IPS-18a (cell line): ENCODE results near the gene CTNND2.

Experiments used
- H3K27ac ChIP-seq: one replicate; pipeline ENCODE4 v1.5.1; 2013; ENCODE audit warnings: low read length
- H3K27me3 ChIP-seq: one replicate; pipeline ENCODE4 v1.6.1; 2013; ENCODE audit warnings: mild to moderate bottlenecking, low read length; ENCODE audit not compliant: control insufficient read depth, insufficient read depth
- H3K36me3 ChIP-seq: one replicate; pipeline ENCODE4 v1.6.1; 2013; ENCODE audit warnings: low read depth, low read length; ENCODE audit not compliant: control insufficient read depth
- H3K4me1 ChIP-seq: one replicate; pipeline ENCODE4 v1.6.1; 2013; ENCODE audit warnings: low read depth, low read length; ENCODE audit not compliant: control insufficient read depth
- H3K4me3 ChIP-seq: one replicate; pipeline ENCODE4 v1.5.1; 2013; ENCODE audit warnings: low read length
- H3K9ac ChIP-seq: one replicate; pipeline ENCODE4 v1.6.1; 2013; ENCODE audit warnings: mild to moderate bottlenecking, low read length, moderate library complexity
- H3K9me3 ChIP-seq: one replicate; pipeline ENCODE4 v1.6.1; 2013; ENCODE audit warnings: low read depth, low read length; ENCODE audit not compliant: control insufficient read depth

Gene CTNND2

GRCh38 chr5:11814373-11814772 lies 89.9 kb downstream of the CTNND2 start:
- no peaks in the 10 kb centered on the region for H3K9me3 ChIP-seq
- no peak overlapping the region for H3K4me3 ChIP-seq
- no peaks in the 10 kb centered on the region for H3K27me3 ChIP-seq
- no peak overlapping the region for H3K27ac ChIP-seq
- no peaks in the 10 kb centered on the region for H3K36me3 ChIP-seq
- peaks cover 12% of the 10 kb centered on the region for H3K4me1 ChIP-seq
- no peak overlapping the region for H3K9ac ChIP-seq

DNA sequence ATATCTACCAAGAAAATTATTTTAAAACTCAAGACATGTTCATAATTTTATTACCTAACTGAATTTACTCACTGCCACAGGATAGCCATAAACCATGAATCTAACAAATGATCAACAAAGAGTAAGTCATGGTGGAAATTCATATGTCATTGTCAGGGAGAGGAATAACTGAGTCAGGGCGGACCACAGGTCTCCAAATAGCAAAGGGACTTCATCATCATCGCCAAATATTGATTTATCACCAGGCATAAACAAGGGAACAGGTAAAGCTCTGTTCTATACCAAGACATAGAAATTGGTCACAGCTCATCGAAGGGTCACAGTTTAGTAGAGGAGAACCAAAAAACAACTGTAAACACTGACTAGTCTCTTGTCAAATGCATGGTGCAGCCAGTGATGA lies 94.8 kb downstream of the CTNND2 start:
- Histone ChIP-seq H3K36me3 (no peaks in the 10 kb centered on the region), H3K9ac (no peak overlapping the region), H3K4me1 (peaks cover 19% of the 10 kb centered on the region), H3K27ac (no peak overlapping the region), H3K9me3 (no peaks in the 10 kb centered on the region), H3K4me3 (no peak overlapping the region), H3K27me3 (no peaks in the 10 kb centered on the region)

DNA sequence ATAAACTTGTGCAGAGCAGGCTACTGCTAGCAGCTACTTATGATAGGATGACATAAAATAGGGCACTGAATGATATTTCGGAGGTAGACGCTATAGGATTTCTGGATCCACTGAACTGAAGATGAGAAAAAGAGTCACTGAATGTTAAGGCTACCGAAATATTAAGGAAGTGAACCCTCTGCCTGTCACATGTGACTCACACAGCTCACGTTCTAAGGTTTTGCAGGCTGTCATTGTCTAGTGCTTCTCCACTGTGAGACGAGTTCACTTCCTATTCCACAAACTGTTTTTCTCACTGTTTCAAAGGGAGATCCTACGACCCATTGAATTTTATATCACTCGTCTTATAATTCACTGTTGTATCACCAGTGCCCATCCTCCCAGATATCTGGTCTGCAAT lies 100.8 kb downstream of the CTNND2 start:
- H3K9ac ChIP-seq, result no peak overlapping the region
- no peaks in the 10 kb centered on the region for H3K9me3 ChIP-seq
- H3K36me3 ChIP-seq, result no peaks in the 10 kb centered on the region
- no peak overlapping the region for H3K27ac ChIP-seq
- no peak overlapping the region for H3K4me3 ChIP-seq
- peaks cover 13% of the 10 kb centered on the region for H3K4me1 ChIP-seq
- H3K27me3 ChIP-seq, result no peaks in the 10 kb centered on the region

DNA sequence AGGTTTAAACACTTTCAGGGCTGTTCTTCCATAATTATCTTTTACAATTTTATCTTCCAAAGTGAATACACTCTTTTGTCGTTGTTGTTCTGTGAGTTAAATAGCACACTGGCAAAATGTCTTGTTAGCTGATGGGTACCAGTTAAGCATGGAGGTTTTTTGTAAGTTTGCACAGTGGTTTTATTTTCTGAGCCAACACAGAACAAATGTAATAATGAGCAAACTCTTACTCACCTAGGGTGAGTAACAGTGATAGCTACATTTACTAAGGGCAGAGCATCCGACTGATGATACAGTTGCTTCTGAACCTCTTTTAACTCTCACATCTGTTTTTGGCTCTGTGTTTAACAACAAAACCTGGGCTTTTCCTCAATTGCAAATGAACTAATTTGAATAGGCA lies 103.2 kb downstream of the CTNND2 start:
- Histone ChIP-seq H3K4me1 (peaks cover 20% of the 10 kb centered on the region), H3K27me3 (no peaks in the 10 kb centered on the region), H3K27ac (no peak overlapping the region), H3K9ac (no peak overlapping the region), H3K9me3 (no peaks in the 10 kb centered on the region), H3K4me3 (no peak overlapping the region), H3K36me3 (no peaks in the 10 kb centered on the region)

DNA sequence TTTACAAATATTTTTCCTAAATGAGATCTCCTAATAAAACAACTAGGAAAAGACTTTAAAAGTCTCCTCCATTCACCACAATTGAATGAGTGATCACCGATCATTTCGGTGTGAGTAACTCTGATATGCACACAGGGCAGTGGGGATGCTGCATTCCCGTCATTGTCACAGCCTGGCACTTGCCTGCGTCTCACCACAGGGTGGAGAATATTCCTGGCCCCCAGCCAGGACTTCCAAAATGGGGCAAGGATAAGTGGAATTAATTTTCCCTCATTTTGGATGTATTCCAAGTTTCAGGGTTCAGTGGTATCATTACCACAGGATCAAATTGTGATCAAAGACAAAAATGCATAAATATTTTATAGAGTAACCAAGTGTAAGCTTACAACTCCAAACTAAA lies 107.1 kb downstream of the CTNND2 start:
- Histone ChIP-seq H3K27me3 (no peaks in the 10 kb centered on the region), H3K4me3 (no peak overlapping the region), H3K36me3 (no peaks in the 10 kb centered on the region), H3K27ac (no peak overlapping the region), H3K9ac (no peak overlapping the region), H3K4me1 (peaks cover 11% of the 10 kb centered on the region), H3K9me3 (no peaks in the 10 kb centered on the region)

- no peaks in the 10 kb centered on the region for H3K27me3 ChIP-seq
- H3K36me3 ChIP-seq, result no peaks in the 10 kb centered on the region
- H3K4me3 ChIP-seq, result no peak overlapping the region
- no peak overlapping the region for H3K27ac ChIP-seq
- H3K9me3 ChIP-seq, result no peaks in the 10 kb centered on the region
- H3K4me1 ChIP-seq, result peaks cover 16% of the 10 kb centered on the region
- no peak overlapping the region for H3K9ac ChIP-seq
Observed at GRCh38 chr5:11793396-11793795, 110.8 kb downstream of the CTNND2 start.

GRCh38 chr5:11792621-11793020 lies 111.6 kb downstream of the CTNND2 start:
- Histone ChIP-seq H3K4me1 (peaks cover 16% of the 10 kb centered on the region), H3K4me3 (no peak overlapping the region), H3K27me3 (no peaks in the 10 kb centered on the region), H3K27ac (no peak overlapping the region), H3K36me3 (no peaks in the 10 kb centered on the region), H3K9me3 (no peaks in the 10 kb centered on the region), H3K9ac (no peak overlapping the region)

- Histone ChIP-seq H3K36me3 (no peaks in the 10 kb centered on the region), H3K9me3 (no peaks in the 10 kb centered on the region), H3K27me3 (no peaks in the 10 kb centered on the region), H3K4me1 (peaks cover 11% of the 10 kb centered on the region), H3K27ac (no peak overlapping the region), H3K4me3 (no peak overlapping the region), H3K9ac (no peak overlapping the region)
Observed at GRCh38 chr5:11791792-11792191, 112.5 kb downstream of the CTNND2 start.

DNA sequence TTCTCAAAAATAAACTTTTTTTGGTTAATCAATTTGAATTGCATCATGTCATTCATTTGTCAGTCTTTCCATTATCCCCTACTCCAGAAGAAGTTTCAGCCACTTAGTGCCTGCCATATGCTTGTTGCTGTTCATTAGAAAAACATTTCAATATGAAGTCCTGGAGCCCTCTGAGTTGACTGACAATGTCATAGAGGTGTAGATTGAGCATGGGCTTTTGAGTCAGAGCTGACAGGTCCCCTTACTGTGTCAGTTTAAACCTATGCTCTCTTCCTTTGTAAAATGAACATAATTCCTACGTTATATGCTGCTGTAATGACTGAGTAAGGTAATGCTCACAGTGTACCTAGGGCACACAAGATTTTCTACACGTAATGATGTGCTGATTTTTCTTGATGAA lies 114.0 kb downstream of the CTNND2 start:
- Histone ChIP-seq H3K9ac (no peak overlapping the region), H3K36me3 (no peaks in the 10 kb centered on the region), H3K4me3 (no peak overlapping the region), H3K9me3 (no peaks in the 10 kb centered on the region), H3K4me1 (peaks cover 9% of the 10 kb centered on the region), H3K27me3 (no peaks in the 10 kb centered on the region), H3K27ac (no peak overlapping the region)

- Histone ChIP-seq H3K4me1 (no peaks in the 10 kb centered on the region), H3K27me3 (no peaks in the 10 kb centered on the region), H3K4me3 (no peak overlapping the region), H3K36me3 (no peaks in the 10 kb centered on the region), H3K9me3 (no peaks in the 10 kb centered on the region), H3K27ac (no peak overlapping the region), H3K9ac (no peak overlapping the region)
Observed at GRCh38 chr5:11785771-11786352, 118.4 kb downstream of the CTNND2 start.

- no peak overlapping the region for H3K4me3 ChIP-seq
- H3K36me3 ChIP-seq, result no peaks in the 10 kb centered on the region
Observed at GRCh38 chr5:11780641-11781345, 123.5 kb downstream of the CTNND2 start.

DNA sequence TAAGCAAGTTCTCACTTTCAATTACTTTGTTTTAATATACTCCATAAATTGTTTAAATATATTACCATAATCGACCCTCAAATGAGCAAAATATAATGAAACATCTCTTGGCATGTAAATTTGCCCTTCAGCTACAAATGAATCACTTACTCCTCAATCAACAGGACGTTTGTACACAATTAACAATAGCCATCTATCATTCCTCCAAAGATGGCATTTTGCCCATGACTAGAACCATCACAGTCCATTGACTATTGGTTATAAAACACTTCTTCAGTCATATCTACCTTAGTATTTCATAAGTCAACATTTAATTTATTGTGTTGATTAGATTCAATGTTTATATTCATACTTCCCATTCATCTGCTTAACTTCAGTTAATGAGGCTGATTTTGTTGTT lies 127.2 kb downstream of the CTNND2 start:
- no peaks in the 10 kb centered on the region for H3K36me3 ChIP-seq
- no peaks in the 10 kb centered on the region for H3K9me3 ChIP-seq
- H3K4me1 ChIP-seq, result no peaks in the 10 kb centered on the region
- no peak overlapping the region for H3K27ac ChIP-seq
- no peak overlapping the region for H3K4me3 ChIP-seq
- H3K27me3 ChIP-seq, result no peaks in the 10 kb centered on the region
- H3K9ac ChIP-seq, result no peak overlapping the region

More at GRCh38 chr5:11780641-11781345, 123.5 kb downstream of the CTNND2 start:
- Histone ChIP-seq H3K9ac (no peak overlapping the region), H3K27ac (no peak overlapping the region), H3K4me1 (no peaks in the 10 kb centered on the region), H3K27me3 (no peaks in the 10 kb centered on the region), H3K9me3 (no peaks in the 10 kb centered on the region)
